H9 (cell line): ENCODE results near the gene CORO2B. TPM values are rescaled to one million over a fixed set of nuclear protein-coding genes. Genes with fewer than 3 reads are reported as not detected.

Experiments
- DNase-seq: peaks from one replicate; pipeline ENCODE4 v3.0.0-alpha.2; 2017
- H2AFZ ChIP-seq: one replicate; pipeline ENCODE4 v1.6.1; 2013; ENCODE audit warnings: mild to moderate bottlenecking, low read length, control low read depth, moderate library complexity
- H2AK5ac ChIP-seq: 2 replicates; pipeline ENCODE4 v1.6.1; 2013; ENCODE audit warnings: low read length, control low read depth, mixed read lengths; ENCODE audit not compliant: insufficient read length
- H2BK120ac ChIP-seq: one replicate; pipeline ENCODE4 v1.6.1; 2013; ENCODE audit warnings: low read depth, mild to moderate bottlenecking, low read length, control low read depth, inconsistent platforms; ENCODE audit not compliant: poor library complexity, severe bottlenecking
- H2BK12ac ChIP-seq: 2 replicates; pipeline ENCODE4 v1.6.1; 2013; ENCODE audit warnings: low read length, control low read depth, mixed read lengths, low read depth; ENCODE audit not compliant: insufficient read length
- H2BK15ac ChIP-seq: 2 replicates; pipeline ENCODE4 v1.6.1; 2013; ENCODE audit warnings: low read depth, low read length, control low read depth
- H2BK20ac ChIP-seq: one replicate; pipeline ENCODE4 v1.6.1; 2013; ENCODE audit warnings: low read depth, mild to moderate bottlenecking, low read length, control low read depth, inconsistent platforms; ENCODE audit not compliant: poor library complexity, severe bottlenecking
- H2BK5ac ChIP-seq: 2 replicates; pipeline ENCODE4 v1.6.1; 2013; ENCODE audit warnings: low read length, control low read depth, mixed read lengths; ENCODE audit not compliant: insufficient read length
- H3K14ac ChIP-seq: 2 replicates; pipeline ENCODE4 v1.6.1; 2013; ENCODE audit warnings: low read length, control low read depth; ENCODE audit not compliant: insufficient read depth
- H3K18ac ChIP-seq: 2 replicates; pipeline ENCODE4 v1.6.1; 2013; ENCODE audit warnings: low read depth, mild to moderate bottlenecking, mixed read lengths, low read length, control low read depth; ENCODE audit not compliant: insufficient read length
- H3K23ac ChIP-seq: 2 replicates; pipeline ENCODE4 v1.6.1; 2013; ENCODE audit warnings: low read length, control low read depth, mixed read lengths, low read depth; ENCODE audit not compliant: insufficient read length
- H3K23me2 ChIP-seq: 2 replicates; pipeline ENCODE4 v1.6.1; 2013; ENCODE audit warnings: low read depth, mild to moderate bottlenecking, mixed read lengths, low read length, control low read depth; ENCODE audit not compliant: insufficient read length, poor library complexity, severe bottlenecking
- H3K27ac ChIP-seq: 2 replicates; pipeline ENCODE4 v1.5.1; 2013; ENCODE audit warnings: low read length, control low read depth, mixed read lengths, low read depth; ENCODE audit not compliant: insufficient read length
- H3K27me3 ChIP-seq: 2 replicates; pipeline ENCODE4 v1.6.1; 2013; ENCODE audit warnings: low read length, control low read depth, inconsistent platforms; ENCODE audit not compliant: insufficient read depth
- H3K4ac ChIP-seq: 2 replicates; pipeline ENCODE4 v1.6.1; 2013; ENCODE audit warnings: low read depth, mild to moderate bottlenecking, control low read depth, inconsistent platforms, low read length, moderate library complexity
- H3K4me1 ChIP-seq: 2 replicates; pipeline ENCODE4 v1.6.1; 2013; ENCODE audit warnings: low read length, control low read depth, inconsistent platforms; ENCODE audit not compliant: insufficient read depth
- H3K4me2 ChIP-seq: 2 replicates; pipeline ENCODE4 v1.6.1; 2013; ENCODE audit warnings: low read length, control low read depth, mixed read lengths; ENCODE audit not compliant: insufficient read length, insufficient read depth
- H3K56ac ChIP-seq: 2 replicates; pipeline ENCODE4 v1.6.1; 2013; ENCODE audit warnings: low read depth, mild to moderate bottlenecking, mixed read lengths, low read length, control low read depth; ENCODE audit not compliant: insufficient read length
- H3K79me1 ChIP-seq: 2 replicates; pipeline ENCODE4 v1.6.1; 2013; ENCODE audit warnings: low read depth, mild to moderate bottlenecking, moderate library complexity, low read length, control low read depth, inconsistent platforms; ENCODE audit not compliant: insufficient read depth, poor library complexity, severe bottlenecking
- H3K79me2 ChIP-seq: 2 replicates; pipeline ENCODE4 v1.6.1; 2013; ENCODE audit warnings: low read length, control low read depth, inconsistent platforms; ENCODE audit not compliant: insufficient read depth
- H3K9ac ChIP-seq: 2 replicates; pipeline ENCODE4 v1.6.1; 2013; ENCODE audit warnings: low read length, control low read depth, mixed read lengths; ENCODE audit not compliant: insufficient read length; ENCODE audit errors: extremely low read depth
- H3K9me3 ChIP-seq: one replicate; pipeline ENCODE4 v1.6.1; 2013; ENCODE audit warnings: low read depth, low read length, inconsistent platforms; ENCODE audit not compliant: control insufficient read depth
- H3T11ph ChIP-seq: one replicate; pipeline ENCODE4 v1.6.1; 2013; ENCODE audit warnings: mild to moderate bottlenecking, low read length, control low read depth, inconsistent platforms
- H4K20me1 ChIP-seq: one replicate; pipeline ENCODE4 v1.6.1; 2013; ENCODE audit not compliant: control insufficient read depth, insufficient read length, insufficient read depth
- H4K5ac ChIP-seq: 2 replicates; pipeline ENCODE4 v1.6.1; 2013; ENCODE audit warnings: low read depth, mild to moderate bottlenecking, mixed read lengths, low read length, control low read depth; ENCODE audit not compliant: insufficient read length
- H4K8ac ChIP-seq: replicated peaks from 2 replicates; pipeline ENCODE4 v1.6.1; 2013; ENCODE audit warnings: low read length, control low read depth, mixed read lengths, low read depth; ENCODE audit not compliant: insufficient read length
- H4K91ac ChIP-seq: 2 replicates; pipeline ENCODE4 v1.6.1; 2013; ENCODE audit warnings: low read depth, mild to moderate bottlenecking, moderate library complexity, mixed read lengths, low read length, control low read depth; ENCODE audit not compliant: insufficient read length
- H3K27ac Mint-ChIP-seq, 3 experiments: 2 replicates in 2 of 3; 3 replicates in 1 of 3; pipeline ENCODE4 v1.8.0; 2020 to 2021; ENCODE audit warnings: mixed read lengths in 3 of 3, mild to moderate bottlenecking in 1 of 3, moderate library complexity in 1 of 3
- H3K27me3 Mint-ChIP-seq: 2 replicates; pipeline ENCODE4 v1.8.0; 2021; ENCODE audit warnings: low read depth, mild to moderate bottlenecking, moderate library complexity, mixed read lengths
- H3K36me3 Mint-ChIP-seq, 3 experiments: 2 replicates in 2 of 3; 3 replicates in 1 of 3; pipeline ENCODE4 v1.8.0; 2020 to 2021; ENCODE audit warnings: low read depth in 3 of 3, mixed read lengths in 3 of 3; ENCODE audit not compliant: insufficient read depth in 1 of 3
- H3K4me1 Mint-ChIP-seq, 2 experiments: 2 replicates each; pipeline ENCODE4 v1.8.0; 2020; ENCODE audit warnings: mixed read lengths in 2 of 2
- H3K4me3 Mint-ChIP-seq, 2 experiments: 2 replicates in 1 of 2; 3 replicates in 1 of 2; pipeline ENCODE4 v1.8.0; 2020 to 2021; ENCODE audit warnings: mild to moderate bottlenecking in 2 of 2, mixed read lengths in 2 of 2, moderate library complexity in 1 of 2
- H3K9me3 Mint-ChIP-seq, 2 experiments: 2 replicates in 1 of 2; 3 replicates in 1 of 2; pipeline ENCODE4 v1.8.0; 2020; ENCODE audit warnings: mild to moderate bottlenecking in 2 of 2, mixed read lengths in 2 of 2, moderate library complexity in 1 of 2
- WGBS: extraction: QIAGEN DNeasy Blood & Tissue Kit; methylation state at CpG from one replicate; pipeline ENCODE4 v1.1.7; 2013; ENCODE audit warnings: missing lambda C conversion rate, low lambda C conversion rate, mixed read lengths; ENCODE audit not compliant: insufficient read length; ENCODE audit errors: extremely low coverage; 5-methylcytosine and 5-hydroxymethylcytosine counted together
- total RNA-seq: library from RNA; stranded (reverse); gene quantifications from 2 replicates; pipeline ENCODE4 v1.2.1, GENCODE V29; 2021
- TF ChIP-seq, protein P1 (sequence below): fragments of 200-600 bp; sonication (generic); conservative IDR thresholded peaks from 3 replicates; pipeline ENCODE4 v1.8.0; 2021; ENCODE audit warnings: antibody characterized with exemption, mild to moderate bottlenecking

CORO2B gene
- total RNA-seq, 1 experiment from 2014 or later, result 3.1 TPM

DNA sequence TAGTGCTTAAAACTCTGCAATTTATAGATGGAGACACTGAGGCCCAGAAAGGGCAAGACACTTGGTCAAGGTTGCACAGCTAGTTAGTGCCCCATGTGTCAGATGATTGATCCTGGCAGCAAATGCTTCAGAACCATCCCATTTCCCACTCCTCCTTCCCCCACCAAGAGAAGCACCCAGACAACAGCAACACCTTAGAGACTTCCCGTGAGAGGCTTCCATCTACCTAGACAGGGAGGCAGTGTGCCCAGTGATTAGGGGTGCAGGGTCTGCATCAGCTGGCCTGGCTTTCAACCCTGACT lies 77.6 kb downstream of the CORO2B start:
- WGBS, result no CpG with 5 or more reads among the region's 1 CpG
- H4K5ac ChIP-seq, result no peak overlapping the region
- no peak overlapping the region for H3K27ac Mint-ChIP-seq
- H3K18ac ChIP-seq, result no peak overlapping the region
- H4K20me1 ChIP-seq, result no peaks in the 10 kb centered on the region
- H3K36me3 Mint-ChIP-seq, result no peaks in the 10 kb centered on the region
- H3K9me3 ChIP-seq, result no peaks in the 10 kb centered on the region
- H3K27me3 Mint-ChIP-seq, result no peaks in the 10 kb centered on the region
- H2BK120ac ChIP-seq, result no peak overlapping the region
- no peak overlapping the region for H3T11ph ChIP-seq
- H3K79me2 ChIP-seq, result no peaks in the 10 kb centered on the region
- H3K79me1 ChIP-seq, result no peaks in the 10 kb centered on the region
- no peak overlapping the region for H2AK5ac ChIP-seq
- no peak overlapping the region for H3K9ac ChIP-seq
- H3K56ac ChIP-seq, result no peak overlapping the region
- no peak overlapping the region for H3K27ac ChIP-seq
- no peak overlapping the region for H4K8ac ChIP-seq
- H3K4ac ChIP-seq, result no peak overlapping the region
- DNase-seq, result no peak
- no peaks in the 10 kb centered on the region for H3K23me2 ChIP-seq
- H3K4me1 Mint-ChIP-seq, result peaks cover 33 to 57% of the 10 kb centered on the region in 2 experiments
- no peak overlapping the region for H2BK15ac ChIP-seq
- TF ChIP-seq, protein P1, sequence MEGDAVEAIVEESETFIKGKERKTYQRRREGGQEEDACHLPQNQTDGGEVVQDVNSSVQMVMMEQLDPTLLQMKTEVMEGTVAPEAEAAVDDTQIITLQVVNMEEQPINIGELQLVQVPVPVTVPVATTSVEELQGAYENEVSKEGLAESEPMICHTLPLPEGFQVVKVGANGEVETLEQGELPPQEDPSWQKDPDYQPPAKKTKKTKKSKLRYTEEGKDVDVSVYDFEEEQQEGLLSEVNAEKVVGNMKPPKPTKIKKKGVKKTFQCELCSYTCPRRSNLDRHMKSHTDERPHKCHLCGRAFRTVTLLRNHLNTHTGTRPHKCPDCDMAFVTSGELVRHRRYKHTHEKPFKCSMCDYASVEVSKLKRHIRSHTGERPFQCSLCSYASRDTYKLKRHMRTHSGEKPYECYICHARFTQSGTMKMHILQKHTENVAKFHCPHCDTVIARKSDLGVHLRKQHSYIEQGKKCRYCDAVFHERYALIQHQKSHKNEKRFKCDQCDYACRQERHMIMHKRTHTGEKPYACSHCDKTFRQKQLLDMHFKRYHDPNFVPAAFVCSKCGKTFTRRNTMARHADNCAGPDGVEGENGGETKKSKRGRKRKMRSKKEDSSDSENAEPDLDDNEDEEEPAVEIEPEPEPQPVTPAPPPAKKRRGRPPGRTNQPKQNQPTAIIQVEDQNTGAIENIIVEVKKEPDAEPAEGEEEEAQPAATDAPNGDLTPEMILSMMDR, result no peak
- no peak overlapping the region for H2BK12ac ChIP-seq
- H3K23ac ChIP-seq, result no peak overlapping the region
- H3K27me3 ChIP-seq, result no peaks in the 10 kb centered on the region; the same call in 1 of the 2 replicates
- H2AFZ ChIP-seq, result no peak overlapping the region
- no peak overlapping the region for H4K91ac ChIP-seq
- H3K4me1 ChIP-seq, result peaks cover 4% of the 10 kb centered on the region; the same call in 1 of the 2 replicates
- H3K14ac ChIP-seq, result no peak overlapping the region
- H2BK5ac ChIP-seq, result no peak overlapping the region
- no peak overlapping the region for H3K4me3 Mint-ChIP-seq
- H2BK20ac ChIP-seq, result no peak overlapping the region
- no peaks in the 10 kb centered on the region for H3K9me3 Mint-ChIP-seq
- H3K4me2 ChIP-seq, result no peak overlapping the region
